K562 (cell line): ENCODE data around the gene OR10R2. TPM values are rescaled to one million over a fixed set of nuclear protein-coding genes. Genes with fewer than 3 reads are reported as not detected.

Experiments used
- ATAC-seq: fragments of 200-7000 bp; cut with Tn5 transposase; 3 replicates; pipeline ENCODE4 v1.9.1; 2020; ENCODE audit warnings: moderate library complexity
- BruUV-seq: library from RNA; stranded (reverse); fragments of 400-500 nt; replicated peaks from 2 replicates; lab custom pipeline; 2021; lab: Mats Ljungman, UMichigan
- CTCF ChIA-PET: fragments of 300-600 bp; formaldehyde crosslinking; extraction: SDS; loops from one replicate; lab custom pipeline; 2021; ENCODE audit warnings: low intra/inter-chr PET ratio; lab: Yijun Ruan, JAX
- POLR2A ChIA-PET: fragments of 300-600, 350-650 bp; sonication (Branson Sonifier 250); formaldehyde crosslinking; extraction: SDS; loops from one replicate; lab custom pipeline; 2021; ENCODE audit warnings: antibody characterized with exemption, inconsistent platforms; lab: Yijun Ruan, JAX
- DNase-seq, 4 experiments: peaks; one replicate each; pipeline versions ENCODE4 v3.0.0 to v3.0.0-alpha.2; 2011 to 2018; ENCODE audit warnings: low spot score in 3 of 4, mixed read lengths in 3 of 4; ENCODE audit errors: extremely low read depth in 1 of 4
- FAIRE-seq: peaks from 2 replicates; lab custom pipeline; 2011; peaks lifted over from hg19 to GRCh38; lab: Jason Lieb, UNC
- H2AFZ ChIP-seq: 2 replicates; pipeline ENCODE4 v1.6.0; 2011; ENCODE audit warnings: low read depth, low read length, control low read depth, inconsistent platforms
- H3K27ac ChIP-seq: fragments of 200-600 bp; 3 replicates; pipeline ENCODE4 v1.8.0; 2011; ENCODE audit warnings: low read depth, mild to moderate bottlenecking, control low read depth, inconsistent platforms, low read length, moderate library complexity, mixed read lengths; ENCODE audit errors: extremely low read depth
- H3K27me3 ChIP-seq, 2 experiments: fragments of 300-600 bp in 1 of 2; 2 replicates in 1 of 2; 3 replicates in 1 of 2; pipeline versions ENCODE4 v1.6.0 to v1.8.0; 2011; ENCODE audit warnings: inconsistent platforms in 2 of 2, low read length in 2 of 2, mild to moderate bottlenecking in 1 of 2, mixed read lengths in 1 of 2, moderate library complexity in 1 of 2; ENCODE audit not compliant: control insufficient read depth in 2 of 2, insufficient read depth in 2 of 2
- H3K36me3 ChIP-seq: fragments of 300-600 bp; 3 replicates; pipeline ENCODE4 v1.8.0; 2011; ENCODE audit warnings: mild to moderate bottlenecking, low read length, inconsistent platforms; ENCODE audit not compliant: control insufficient read depth, insufficient read depth
- H3K4me1 ChIP-seq, 2 experiments: fragments of 200-600 bp in 1 of 2; replicated peaks in 1 of 2; 2 replicates in 1 of 2; 3 replicates in 1 of 2; pipeline versions ENCODE4 v1.5.1 to v1.8.0; 2011; ENCODE audit warnings: inconsistent platforms in 2 of 2, low read length in 2 of 2, mild to moderate bottlenecking in 1 of 2, mixed read lengths in 1 of 2, moderate library complexity in 1 of 2; ENCODE audit not compliant: control insufficient read depth in 2 of 2, insufficient read depth in 2 of 2
- H3K4me2 ChIP-seq: 2 replicates; pipeline ENCODE4 v1.6.1; 2011; ENCODE audit warnings: low read length, control low read depth, inconsistent platforms, mixed read lengths; ENCODE audit not compliant: insufficient read depth
- H3K4me3 ChIP-seq: fragments of 200-600 bp; sonication (generic), shearing (Covaris generic); 2 replicates; pipeline ENCODE4 v1.5.1; 2016; ENCODE audit warnings: control low read depth, inconsistent platforms
- H3K79me2 ChIP-seq: fragments of 200-600 bp; 3 replicates; pipeline ENCODE4 v1.8.0; 2011; ENCODE audit warnings: low read length, inconsistent platforms; ENCODE audit not compliant: control insufficient read depth, insufficient read depth
- H3K9ac ChIP-seq, 2 experiments: 2 replicates each; pipeline versions ENCODE4 v1.6.0 to v1.6.1; 2011; ENCODE audit warnings: low read depth in 2 of 2, low read length in 2 of 2, control low read depth in 1 of 2, inconsistent platforms in 1 of 2, mild to moderate bottlenecking in 1 of 2, mixed read lengths in 1 of 2; ENCODE audit not compliant: insufficient read depth in 1 of 2
- H3K9me1 ChIP-seq: one replicate; pipeline ENCODE4 v1.6.0; 2011; ENCODE audit warnings: inconsistent platforms, mild to moderate bottlenecking, low read length, moderate library complexity; ENCODE audit not compliant: control insufficient read depth, insufficient read depth
- H3K9me3 ChIP-seq: replicated peaks from 2 replicates; pipeline ENCODE4 v1.5.1; 2011; ENCODE audit warnings: low read depth, low read length, inconsistent platforms; ENCODE audit not compliant: control insufficient read depth, insufficient read depth
- H4K20me1 ChIP-seq: replicated peaks from 2 replicates; pipeline ENCODE4 v1.6.1; 2011; ENCODE audit warnings: low read length, inconsistent platforms, mixed read lengths; ENCODE audit not compliant: control insufficient read depth, insufficient read depth
- AFF1 ChIP-seq, 2 experiments: fragments of 450-650 bp; IDR thresholded peaks; 2 replicates each; pipeline ENCODE4 v1.6.1; 2018; ENCODE audit warnings: mild to moderate bottlenecking in 2 of 2, low read depth in 1 of 2; ENCODE audit not compliant: partially characterized antibody in 2 of 2
- CBFA2T2 ChIP-seq: fragments of 450-650 bp; conservative IDR thresholded peaks from 2 replicates; pipeline ENCODE4 v1.6.1; 2017; ENCODE audit warnings: mild to moderate bottlenecking
- CEBPB ChIP-seq: fragments of 450-650 bp; IDR thresholded peaks from 2 replicates; pipeline ENCODE4 v1.6.1; 2016; ENCODE audit warnings: missing genetic modification characterization, missing compliant biosample characterization
- DLX4 ChIP-seq: fragments of 250-450 bp; sonication (Bioruptor Pico); IDR thresholded peaks from 2 replicates; pipeline ENCODE4 v1.6.1; 2021; ENCODE audit warnings: mild to moderate bottlenecking
- EHMT2 ChIP-seq: fragments of 450-650 bp; IDR thresholded peaks from 2 replicates; pipeline ENCODE4 v1.6.1; 2018; ENCODE audit warnings: antibody characterized with exemption
- HES1 ChIP-seq: fragments of 450-650 bp; IDR thresholded peaks from 2 replicates; pipeline ENCODE4 v1.6.1; 2016; ENCODE audit warnings: low read depth, mild to moderate bottlenecking, moderate library complexity
- HEY1 ChIP-seq: fragments of 250-450 bp; sonication (Bioruptor Pico); IDR thresholded peaks from 2 replicates; pipeline ENCODE4 v1.5.0; 2020; ENCODE audit warnings: mild to moderate bottlenecking, moderate library complexity, borderline replicate concordance
- MBD2 ChIP-seq: sonication (generic); IDR thresholded peaks from 2 replicates; pipeline ENCODE4 v1.6.1; 2016; ENCODE audit warnings: low read depth, borderline replicate concordance
- NFYB ChIP-seq: IDR thresholded peaks from 2 replicates; pipeline ENCODE4 v1.6.1; 2011; ENCODE audit warnings: mild to moderate bottlenecking, moderate library complexity; ENCODE audit not compliant: insufficient read length; ENCODE audit errors: extremely low read depth
- TCF3 ChIP-seq: sonication (generic); formaldehyde crosslinking; IDR thresholded peaks from 2 replicates; pipeline ENCODE4 v1.4.0; 2020; ENCODE audit warnings: mild to moderate bottlenecking, missing genetic modification reagents
- ZNF586 ChIP-seq: fragments of 450-650 bp; formaldehyde crosslinking; conservative IDR thresholded peaks from 2 replicates; pipeline ENCODE4 v1.4.0; 2020; ENCODE audit warnings: mild to moderate bottlenecking, moderate library complexity
- WGBS: fragments of 100-300 bp; shearing (Covaris generic); methylation state at CpG from one replicate; pipeline ENCODE4 v1.1.6; 2016; ENCODE audit warnings: low coverage, mixed read lengths; ENCODE audit not compliant: insufficient coverage; ENCODE audit errors: missing lambda C conversion rate; 5-methylcytosine and 5-hydroxymethylcytosine counted together
- in situ Hi-C: fragments of 300-500 bp; cut with MboI; formaldehyde crosslinking; loops from 4 replicates; pipeline ENCODE4 v1.15.0; 2018; ENCODE audit warnings: inconsistent platforms, mixed read lengths
- intact Hi-C: fragments of 100-400 bp; cut with micrococcal nuclease; formaldehyde crosslinking; loops from 2 replicates; pipeline ENCODE4 v1.14.2; 2022
- polyA plus RNA-seq, 8 experiments: library from polyadenylated mRNA; depleted of rRNA in 4 of 8; stranded (reverse) in 5 of 8; unstranded in 3 of 8; fragments of >200 nt; fragmentation: Nextera tagmentation in 2 of 8; fragmentation: Illumina TruSeq in 1 of 8; extraction: Ambion mirVana in 2 of 8; extraction: Trizol in 1 of 8; gene quantifications; 2 replicates each; pipeline versions ENCODE4 v1.2.1 to v1.2.3, GENCODE V29; 2011 to 2014; ENCODE audit warnings: inconsistent platforms in 1 of 8, missing spikeins in 1 of 8
- total RNA-seq, 7 experiments: library from RNA; depleted of rRNA in 6 of 7; stranded (reverse); fragments of >200 nt in 6 of 7; fragmentation: Illumina TruSeq in 2 of 7; extraction: Trizol in 2 of 7; gene quantifications; 2 replicates each; pipeline versions ENCODE4 v1.2.1 to v1.2.3, GENCODE V29; 2011 to 2021; ENCODE audit warnings: low replicate concordance in 1 of 7

The OR10R2 gene
- total and polyA plus RNA-seq, 9 of the 15 experiments (the other 6 are each of a cell fraction or from before 2014, with no cell fraction given), result not detected

- ChIA-PET POLR2A (no interaction called here), CTCF (no interaction called here)
- DNase-seq (no peak), FAIRE-seq (no peak), ATAC-seq (no peak)
- WGBS, result 0% methylated on average over 2 of the region's 2 CpGs
- Histone ChIP-seq H3K27ac (no peak overlapping the region), H3K9me1 (no peaks in the 10 kb centered on the region), H3K4me1 (no peaks in the 10 kb centered on the region), H4K20me1 (no peaks in the 10 kb centered on the region), H3K79me2 (no peaks in the 10 kb centered on the region), H3K27me3 (no peaks in the 10 kb centered on the region), H3K36me3 (no peaks in the 10 kb centered on the region), H3K4me2 (no peak overlapping the region), H3K9ac (no peak overlapping the region), H2AFZ (no peak overlapping the region), H3K4me3 (no peak overlapping the region), H3K9me3 (no peaks in the 10 kb centered on the region)
- intact Hi-C loops, result no loop called here
- no TSS peak for BruUV-seq
- in situ Hi-C loops, result no loop called here
- TF ChIP-seq DLX4 (no peak), HES1 (no peak), ZNF586 (CRISPR knock-in tag) (no peak), HEY1 (no peak), EHMT2 (no peak), TCF3 (CRISPR knock-in tag) (no peak), CBFA2T2 (no peak), CEBPB (tag) (no peak), MBD2 (no peak), NFYB (no peak), AFF1 (IDR thresholded peaks at IDR 0.05; ENCODE audit: low read depth in 1 of 2, partially characterized antibody in 2 of 2) (no peak)
These were observed 49.6 kb downstream of the OR10R2 start for GRCh38 chr1:158521666-158522058.
